ENCODE data around the gene NOL3. TPM values are rescaled to one million over a fixed set of nuclear protein-coding genes. Genes with fewer than 3 reads are reported as not detected.

Gene NOL3
- total and polyA plus RNA-seq, 2 of the 13 experiments (the other 11 are each of a cell fraction or from before 2014, with no cell fraction given) = 5.7 to 20.5 TPM

- TF ChIP-seq KIAA2018 (CRISPR knock-in tag; IDR thresholded peaks at IDR 0.05; ENCODE audit: borderline replicate concordance) (no peak), ZKSCAN1 (IDR thresholded peaks at IDR 0.05; ENCODE audit: low read length) (no peak), GABPB1 (CRISPR knock-in tag; IDR thresholded peaks at IDR 0.05) (no peak), PCBP2 (optimal IDR thresholded peaks at IDR 0.05; ENCODE audit: low read depth, low read length, poor library complexity, severe bottlenecking) (no peak), ZNF296 (CRISPR knock-in tag; conservative IDR thresholded peaks at IDR 0.05) (no peak)
These were observed 11.0 kb downstream of the NOL3 start (continued) for GRCh38 chr16:67181346-67181745.
